ENCODE measurements around the gene CPT2. TPM values are rescaled to one million over a fixed set of nuclear protein-coding genes. Genes with fewer than 3 reads are reported as not detected.

Gene CPT2
- total and polyA plus RNA-seq, 8 donors: 6.3 to 13.4 (median 10.9) TPM

DNA sequence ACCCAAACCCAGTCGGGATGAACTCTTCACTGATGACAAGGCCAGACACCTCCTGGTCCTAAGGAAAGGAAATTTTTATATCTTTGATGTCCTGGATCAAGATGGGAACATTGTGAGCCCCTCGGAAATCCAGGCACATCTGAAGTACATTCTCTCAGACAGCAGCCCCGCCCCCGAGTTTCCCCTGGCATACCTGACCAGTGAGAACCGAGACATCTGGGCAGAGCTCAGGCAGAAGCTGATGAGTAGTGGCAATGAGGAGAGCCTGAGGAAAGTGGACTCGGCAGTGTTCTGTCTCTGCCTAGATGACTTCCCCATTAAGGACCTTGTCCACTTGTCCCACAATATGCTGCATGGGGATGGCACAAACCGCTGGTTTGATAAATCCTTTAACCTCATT, 13.7 kb downstream of the CPT2 start:
- DNase-seq (no peak), ATAC-seq (peak in 2 of 4 donors; percentile 28 to 54), FAIRE-seq (no peak)
- Histone ChIP-seq H3K27me3 (no peaks in the 10 kb centered on the region), H3K4me1 (no peaks in the 10 kb centered on the region), H3K9me3 (no peaks in the 10 kb centered on the region), H3K36me3 (peaks cover 4 to 59% (median 43%) of the 10 kb centered on the region in 3 donors), H3K27ac (no peak overlapping the region), H3K4me3 (no peak overlapping the region)
- no peak for TF ChIP-seq CTCF (IDR thresholded peaks at IDR 0.05)
- WGBS, 2 donors: 60 to 67% methylated on average over 7 of the region's 7 CpGs
- intact Hi-C loops (cut with DNase I): no loop called here

DNA sequence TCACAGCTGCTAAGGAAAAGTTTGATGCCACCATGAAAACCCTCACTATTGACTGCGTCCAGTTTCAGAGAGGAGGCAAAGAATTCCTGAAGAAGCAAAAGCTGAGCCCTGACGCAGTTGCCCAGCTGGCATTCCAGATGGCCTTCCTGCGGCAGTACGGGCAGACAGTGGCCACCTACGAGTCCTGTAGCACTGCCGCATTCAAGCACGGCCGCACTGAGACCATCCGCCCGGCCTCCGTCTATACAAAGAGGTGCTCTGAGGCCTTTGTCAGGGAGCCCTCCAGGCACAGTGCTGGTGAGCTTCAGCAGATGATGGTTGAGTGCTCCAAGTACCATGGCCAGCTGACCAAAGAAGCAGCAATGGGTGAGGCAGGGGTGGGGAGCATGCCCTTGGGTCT, 14.3 kb downstream of the CPT2 start:
- DNase-seq (no peak), ATAC-seq (no peak), FAIRE-seq (no peak)
- intact Hi-C loops (cut with DNase I): no loop called here
- Histone ChIP-seq H3K4me1 (no peaks in the 10 kb centered on the region), H3K9me3 (no peaks in the 10 kb centered on the region), H3K4me3 (no peak overlapping the region), H3K27ac (no peak overlapping the region), H3K36me3 (peaks cover 4 to 53% (median 38%) of the 10 kb centered on the region in 3 donors), H3K27me3 (no peaks in the 10 kb centered on the region)
- no peak for TF ChIP-seq CTCF (IDR thresholded peaks at IDR 0.05)
- 98 to 99% methylated on average over 11 of the region's 11 CpGs for WGBS, 2 donors

DNA sequence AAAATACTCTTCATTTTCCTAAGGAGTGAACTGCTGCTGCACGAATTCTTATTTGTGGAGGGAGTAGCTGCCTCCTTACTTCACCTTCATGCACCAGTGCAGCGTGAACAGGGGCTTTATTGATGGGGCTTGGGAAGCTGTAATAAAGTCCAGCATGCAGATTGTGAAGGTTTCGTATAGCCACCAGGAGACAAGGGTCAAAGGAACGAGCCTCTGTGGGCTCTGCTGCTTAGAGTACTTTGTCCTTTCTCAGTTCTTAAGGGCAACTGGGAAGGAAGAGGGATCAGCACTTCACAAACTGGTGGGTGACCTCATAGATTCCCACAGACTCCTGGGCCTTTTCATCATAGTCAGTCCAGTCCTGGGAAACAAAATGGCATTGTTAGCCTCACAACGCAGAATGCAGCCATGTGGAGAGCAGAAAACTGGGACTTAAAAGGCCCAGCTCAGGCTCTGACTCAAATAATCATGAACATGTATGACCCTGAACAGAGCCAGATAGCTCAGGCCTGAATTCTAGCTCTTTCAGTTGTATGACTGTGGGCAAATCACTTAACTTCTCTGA, 17.8 kb downstream of the CPT2 start:
- no peak for FAIRE-seq
- ATAC-seq: no peak
- H3K4me3 ChIP-seq: no peak overlapping the region

DNA sequence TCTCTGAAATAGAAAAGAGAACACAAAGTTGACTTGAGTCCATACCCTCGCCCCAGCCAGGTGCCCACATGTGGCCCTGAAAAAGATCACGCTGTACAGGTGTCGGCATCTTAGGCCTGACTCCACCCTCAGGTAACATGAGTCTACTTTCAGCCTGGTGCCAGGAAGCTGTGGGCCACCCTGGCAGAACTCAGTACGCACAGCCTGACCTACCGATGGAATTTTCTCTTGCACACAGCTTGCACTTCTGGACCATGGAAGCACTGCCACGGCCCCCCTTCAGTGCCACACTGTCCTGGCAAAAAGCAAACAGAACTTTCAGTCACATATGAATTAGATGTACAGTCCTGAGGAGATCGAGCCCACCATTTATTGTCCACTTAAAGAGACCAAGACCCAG, 21.6 kb downstream of the CPT2 start:
- Histone ChIP-seq H3K4me3 (no peak overlapping the region), H3K27ac (no peak overlapping the region), H3K27me3 (no peaks in the 10 kb centered on the region), H3K36me3 (peaks cover 0 to 20% (median 11%) of the 10 kb centered on the region in 3 donors), H3K9me3 (no peaks in the 10 kb centered on the region), H3K4me1 (peaks cover 0 to 10% (median 3%) of the 10 kb centered on the region in 3 donors)
- intact Hi-C loops (cut with DNase I): no loop called here
- ATAC-seq (no peak), FAIRE-seq (no peak), DNase-seq (no peak)
- WGBS, 2 donors: 60 to 72% methylated on average over 7 of the region's 7 CpGs
- no peak for TF ChIP-seq CTCF (IDR thresholded peaks at IDR 0.05)

More for the DNA sequence above, 17.8 kb downstream of the CPT2 start:
- WGBS, 2 donors: 86 to 94% methylated on average over 5 of the region's 5 CpGs
- Histone ChIP-seq H3K9me3 (no peaks in the 10 kb centered on the region), H3K27me3 (no peaks in the 10 kb centered on the region), H3K27ac (no peak overlapping the region), H3K4me1 (peaks cover 0 to 3% (median 1%) of the 10 kb centered on the region in 3 donors), H3K36me3 (peaks cover 4 to 38% (median 32%) of the 10 kb centered on the region in 3 donors)
- no peak for DNase-seq
- intact Hi-C loops (cut with DNase I): no loop called here
- no peak for TF ChIP-seq CTCF (IDR thresholded peaks at IDR 0.05)

GRCh38 chr1:53219711-53220110, 23.1 kb downstream of the CPT2 start:
- no peaks in the 10 kb centered on the region for H3K9me3 ChIP-seq
- intact Hi-C loops (cut with DNase I): no loop called here
- WGBS, 2 donors: 12 to 16% methylated on average over 8 of the region's 8 CpGs
- H3K36me3 ChIP-seq: peaks cover 0 to 5% (median 0%) of the 10 kb centered on the region in 3 donors
- no peaks in the 10 kb centered on the region for H3K27me3 ChIP-seq
- H3K4me3 ChIP-seq: peak overlapping the region; percentile 51 to 100 (median 64)
- no peak for TF ChIP-seq CTCF (IDR thresholded peaks at IDR 0.05)
- peak overlapping the region; percentile 82 to 98 (median 91) for H3K27ac ChIP-seq
- no peak for DNase-seq
- FAIRE-seq: no peak
- peaks cover 0 to 10% (median 3%) of the 10 kb centered on the region in 3 donors for H3K4me1 ChIP-seq
- no peak for ATAC-seq

Data from pancreas (tissue), 10 donors.